Muscle of arm (tissue), 12 donors: ENCODE measurements around the gene EPYC. TPM values are rescaled to one million over a fixed set of nuclear protein-coding genes. Genes with fewer than 3 reads are reported as not detected.

ENCODE experiments used
- DNase-seq: peaks from one replicate; pipeline ENCODE4 v3.0.0-alpha.2; 2013
- polyA plus RNA-seq, 12 donors: library from polyadenylated mRNA; unstranded; fragments of 120-200 nt; gene quantifications; one replicate each; pipeline ENCODE4 v1.2.1, GENCODE V29; 2013; ENCODE audit not compliant: insufficient read length in 12 of 12

EPYC gene
- polyA plus RNA-seq, 12 donors = 0.14 TPM; not detected in 11

- no peak for DNase-seq
These were observed 46.4 kb downstream of the EPYC start for GRCh38 chr12:90958347-90958746.

DNA sequence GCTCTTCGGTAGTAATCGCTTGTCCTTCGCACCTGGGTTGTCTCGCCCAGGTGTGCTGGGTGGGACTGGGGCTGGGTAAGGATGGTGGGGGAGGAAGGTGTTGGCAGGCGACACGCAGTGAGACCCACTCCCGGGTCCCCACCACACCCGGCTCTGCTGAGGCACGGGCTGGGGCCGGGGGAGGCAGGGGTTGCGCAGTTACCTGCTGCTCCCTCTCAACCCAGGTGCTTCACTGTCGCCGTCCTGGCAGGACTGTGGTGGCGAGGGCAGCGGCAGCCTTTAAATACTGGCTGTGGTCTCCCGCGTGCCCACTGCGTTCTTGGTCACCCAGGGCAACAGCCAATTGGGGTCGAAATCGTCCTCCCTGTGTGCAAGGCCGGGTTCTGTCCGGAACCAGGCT lies 49.9 kb downstream of the EPYC start, which contains the start of gene CCER1:
TSS of gene CCER1 (minus strand) at position 256 of the 400 bp plus-strand sequence. CDS start 434 bp downstream, outside the sequence.
- no peak for DNase-seq

DNA sequence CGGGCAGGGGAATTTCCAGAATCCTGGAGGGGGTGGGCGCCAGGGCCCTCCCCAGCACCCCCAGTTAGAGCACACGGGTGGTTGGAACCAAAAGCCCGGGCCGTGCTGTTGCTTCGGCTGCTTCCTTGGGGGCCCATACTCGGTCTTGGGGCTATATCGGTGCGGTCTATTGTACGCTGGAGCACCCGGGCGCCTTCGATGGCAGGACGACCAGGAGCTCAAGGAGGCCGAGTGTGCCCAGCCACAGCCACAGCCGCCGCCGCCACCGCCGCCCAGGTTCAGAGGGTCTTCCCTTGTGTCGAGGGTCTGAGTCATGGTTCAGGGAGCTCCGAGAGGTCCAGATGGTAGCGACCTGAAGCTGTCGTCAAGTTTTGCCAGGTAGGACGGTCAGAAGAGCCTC lies 50.3 kb downstream of the EPYC start:
- DNase-seq = no peak

DNA sequence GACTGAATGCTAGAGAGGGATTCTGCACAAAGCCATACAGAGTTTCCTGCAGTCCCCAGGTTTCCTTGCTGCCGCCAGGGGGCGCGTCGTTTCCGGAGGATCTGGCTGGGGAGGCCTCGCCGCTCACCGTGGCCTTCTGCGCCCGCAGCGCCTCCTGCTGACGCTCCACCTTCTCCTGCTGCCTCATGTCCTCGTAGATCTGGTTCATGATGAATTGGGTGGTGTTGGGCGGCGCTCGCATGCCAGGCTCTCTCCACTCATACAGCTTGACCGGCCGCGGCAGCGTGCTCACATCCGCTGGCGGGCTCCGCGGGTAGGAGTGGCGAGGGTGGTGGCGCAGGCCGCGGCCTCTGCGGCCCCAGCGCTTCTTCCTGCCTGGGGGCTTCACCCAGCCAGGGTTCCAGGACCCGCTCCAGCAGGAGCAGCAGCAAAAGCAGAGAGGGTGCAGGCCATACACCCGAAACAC lies 50.8 kb downstream of the EPYC start:
- no peak for DNase-seq

GRCh38 chr12:90951432-90952105 lies 53.2 kb downstream of the EPYC start:
- no peak for DNase-seq

DNA sequence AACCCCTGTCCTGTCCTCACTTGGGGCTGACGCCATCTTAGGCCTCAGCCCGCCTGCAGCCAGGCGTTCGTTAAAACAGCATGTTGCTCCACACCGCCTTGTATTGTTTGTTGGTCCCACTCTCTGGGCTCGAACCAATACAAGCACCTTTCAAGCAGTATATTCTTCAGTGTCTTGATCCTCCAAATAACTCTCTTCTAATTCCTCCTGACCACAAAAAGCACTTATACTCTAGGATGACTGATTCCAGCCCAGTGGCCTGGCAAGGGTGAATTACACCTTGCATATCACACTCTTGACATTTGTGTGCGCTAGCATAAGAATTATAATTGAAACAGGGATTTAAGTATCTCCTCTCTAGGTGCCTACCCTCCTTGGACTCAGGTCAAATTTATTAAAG lies 56.9 kb downstream of the EPYC start:
- no peak for DNase-seq

GRCh38 chr12:90945070-90945649 lies 59.6 kb downstream of the EPYC start:
- no peak for DNase-seq

GRCh38 chr12:90943255-90943654 lies 61.5 kb downstream of the EPYC start:
- DNase-seq = no peak

DNA sequence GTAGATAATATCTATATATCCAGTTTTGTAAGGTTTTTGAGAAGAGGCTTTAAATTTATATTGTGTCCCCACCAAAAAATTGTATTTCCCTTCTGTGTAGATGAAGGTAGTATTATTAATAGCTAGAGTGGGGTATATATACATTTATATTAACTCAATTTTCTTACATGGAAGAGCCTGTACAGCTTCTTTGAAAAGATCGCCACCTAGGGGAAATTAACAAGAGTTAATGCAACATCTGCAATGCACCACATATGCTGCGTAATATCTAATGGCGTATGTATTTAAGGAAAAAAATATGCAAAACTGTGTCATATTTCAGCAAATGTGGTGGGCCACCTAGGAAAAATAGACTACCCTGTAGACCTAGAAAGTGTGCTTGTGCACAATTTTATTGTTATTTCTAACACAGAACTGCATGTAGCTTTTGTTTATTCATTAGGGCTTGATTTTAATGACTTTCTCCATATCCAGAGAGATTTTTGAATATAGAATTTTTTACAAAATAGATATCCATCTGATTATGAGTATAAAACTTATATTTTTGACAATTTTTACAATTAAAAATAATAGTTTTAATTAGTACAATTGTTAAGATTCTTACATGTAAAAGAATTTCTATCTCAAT lies 63.8 kb downstream of the EPYC start:
- peak; percentile 29 for DNase-seq

DNA sequence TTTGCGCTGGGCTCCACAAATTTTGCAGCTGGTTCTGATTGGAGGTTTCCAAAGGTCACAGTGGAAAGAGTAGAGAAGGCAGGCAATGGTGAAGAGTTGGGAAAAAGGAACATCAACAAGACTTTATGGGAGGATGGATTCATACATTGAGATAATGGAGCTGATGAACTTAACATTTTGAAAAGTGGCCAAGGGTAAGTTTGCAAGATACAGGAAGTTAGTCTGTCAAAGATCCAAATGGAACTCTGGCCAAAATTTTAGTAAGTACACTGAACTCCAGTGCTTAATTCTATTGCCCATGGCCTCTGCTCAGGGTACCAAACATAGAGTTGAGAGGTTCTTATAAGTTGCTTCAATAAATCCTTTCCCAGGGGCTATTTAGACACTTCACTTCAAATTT lies 65.4 kb downstream of the EPYC start:
- DNase-seq = no peak

DNA sequence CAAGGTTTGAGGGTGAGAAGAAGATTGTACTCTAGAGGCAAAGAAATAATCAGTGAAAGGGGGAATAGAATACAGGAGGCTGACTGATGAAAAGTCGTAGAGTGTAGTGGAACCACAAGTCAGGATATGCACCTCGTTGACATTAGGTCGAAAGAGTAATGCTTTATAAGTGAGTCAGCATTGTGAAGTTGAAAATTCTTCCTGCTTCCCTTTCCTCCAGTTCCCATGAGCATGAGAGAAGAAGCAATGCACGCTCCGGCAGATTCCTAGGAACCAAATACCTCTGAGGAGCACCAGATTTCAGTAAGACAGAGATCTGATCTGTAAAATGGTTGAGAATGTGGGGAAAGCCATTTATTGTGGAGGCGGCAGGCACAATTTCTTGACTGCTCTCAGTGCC lies 66.3 kb downstream of the EPYC start:
- DNase-seq = no peak

GRCh38 chr12:90937651-90938050 lies 67.1 kb downstream of the EPYC start:
- no peak for DNase-seq

GRCh38 chr12:90936230-90937005 lies 68.4 kb downstream of the EPYC start:
- no peak for DNase-seq

GRCh38 chr12:90925562-90925961 lies 79.2 kb downstream of the EPYC start:
- no peak for DNase-seq

DNA sequence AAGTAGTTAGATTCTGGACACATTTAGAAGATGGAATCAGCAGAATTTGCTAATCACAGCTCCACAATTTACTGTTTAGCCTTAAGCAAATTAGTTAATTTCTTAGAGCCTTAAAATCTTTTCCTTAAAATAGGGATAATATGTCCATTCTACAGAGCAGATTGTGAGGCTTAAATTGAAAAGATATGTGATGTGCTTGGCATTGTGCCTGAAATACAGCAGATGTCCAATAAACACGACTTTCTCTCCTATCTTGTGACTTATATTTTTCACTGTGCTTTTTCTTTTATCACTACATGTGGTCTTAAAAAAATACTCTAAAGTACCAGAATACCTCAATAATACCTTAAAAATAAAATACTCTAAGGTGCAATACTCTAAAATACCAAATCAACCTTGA lies 80.4 kb downstream of the EPYC start:
- no peak for DNase-seq

DNA sequence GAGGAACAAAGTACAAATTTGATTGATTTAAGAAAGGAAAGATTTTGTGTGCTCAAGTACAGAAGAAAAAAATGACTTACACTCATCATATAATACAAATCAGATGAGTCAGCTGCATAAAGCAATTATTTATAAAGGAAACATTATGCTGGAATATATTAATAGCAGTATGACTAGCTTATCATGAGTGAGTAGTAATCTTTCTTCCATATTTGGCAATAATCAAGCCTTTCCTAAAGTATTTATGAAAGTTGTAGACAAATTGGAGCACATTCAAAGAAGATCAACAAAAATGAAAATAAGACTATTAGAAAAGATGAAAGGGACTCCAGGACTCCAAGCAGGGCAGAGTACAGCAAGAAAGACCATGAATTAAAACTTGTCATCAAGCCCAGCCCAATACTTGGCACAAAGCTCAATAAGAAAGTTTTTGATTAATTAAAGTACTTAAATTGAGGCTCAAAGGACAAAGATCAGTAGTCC lies 82.6 kb downstream of the EPYC start:
- no peak for DNase-seq

- DNase-seq = no peak
These were observed 83.2 kb downstream of the EPYC start for GRCh38 chr12:90921536-90921935.

- DNase-seq = no peak
These were observed 84.5 kb downstream of the EPYC start for GRCh38 chr12:90920222-90920621.

DNA sequence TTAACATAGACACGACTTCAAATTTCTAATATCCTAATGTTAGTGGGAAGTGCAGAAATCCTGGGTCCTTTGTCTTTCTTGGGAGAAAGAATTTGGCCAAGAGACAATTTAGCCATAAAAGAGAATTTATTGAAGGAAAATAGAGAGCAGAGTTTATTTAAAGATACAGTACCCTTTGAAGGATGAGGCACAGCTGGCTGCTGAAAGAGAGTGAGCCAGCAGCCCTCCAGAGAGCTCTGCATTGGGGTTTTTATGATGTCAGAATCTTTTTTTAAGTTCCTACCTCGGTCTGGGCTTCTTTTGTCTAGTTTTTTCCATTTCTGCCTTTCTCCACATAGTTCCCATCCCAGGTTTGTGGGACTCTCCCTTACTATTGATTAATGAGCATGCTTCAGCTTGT lies 87.3 kb downstream of the EPYC start:
- no peak for DNase-seq

- no peak for DNase-seq
These were observed 88.3 kb downstream of the EPYC start for GRCh38 chr12:90916516-90916915.

GRCh38 chr12:90915353-90915752 lies 89.4 kb downstream of the EPYC start:
- DNase-seq = no peak
